GM12891 (cell line): ENCODE measurements around the gene MDC1.

ENCODE experiments used
- POLR2A ChIP-seq: IDR thresholded peaks from 2 replicates; pipeline ENCODE4 v1.6.1; 2011; ENCODE audit warnings: low read depth, low read length, control low read depth
- POLR2AphosphoS5 ChIP-seq: IDR thresholded peaks from 2 replicates; pipeline ENCODE4 v1.6.1; 2011; ENCODE audit warnings: low read depth, low read length, control low read depth

DNA sequence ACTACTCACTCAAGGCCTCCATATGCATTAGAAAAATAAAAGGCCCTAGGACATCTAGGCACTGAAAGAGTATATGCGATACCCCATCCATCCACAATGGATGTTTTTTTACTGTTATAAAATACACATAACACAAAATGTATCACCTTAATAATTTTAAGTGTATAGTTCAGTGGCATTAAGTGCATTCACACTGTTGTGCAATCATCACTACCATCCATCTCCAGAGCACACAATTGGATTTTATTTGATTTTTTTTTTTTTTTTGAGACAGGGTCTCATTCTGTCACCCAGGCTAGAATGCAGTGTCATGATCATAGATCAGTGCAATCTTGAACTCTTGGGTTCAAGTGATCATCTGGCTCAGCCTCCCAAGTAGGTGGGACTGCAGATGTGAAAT, 2.8 kb downstream of the MDC1 start:
- TF ChIP-seq POLR2A (no peak), POLR2AphosphoS5 (no peak)
